GM20000 (cell line): Measurements from ENCODE around the gene OR51B5.

Experiments
- DNase-seq: peaks from one replicate; pipeline ENCODE4 v3.0.0; 2012; ENCODE audit warnings: low spot score
- TF ChIP-seq, protein P1 (sequence below): IDR thresholded peaks from 2 replicates; pipeline ENCODE4 v1.5.1; 2012; ENCODE audit warnings: mild to moderate bottlenecking, control low read depth; ENCODE audit errors: extremely low read depth, missing control alignments

The OR51B5 gene

GRCh38 chr11:5343474-5344335 is at the start of gene OR51B5:
TSS of gene OR51B5 (minus strand) at chr11:5343524. CDS start at chr11:5343524, 0 bp downstream.
- TF ChIP-seq, protein P1, sequence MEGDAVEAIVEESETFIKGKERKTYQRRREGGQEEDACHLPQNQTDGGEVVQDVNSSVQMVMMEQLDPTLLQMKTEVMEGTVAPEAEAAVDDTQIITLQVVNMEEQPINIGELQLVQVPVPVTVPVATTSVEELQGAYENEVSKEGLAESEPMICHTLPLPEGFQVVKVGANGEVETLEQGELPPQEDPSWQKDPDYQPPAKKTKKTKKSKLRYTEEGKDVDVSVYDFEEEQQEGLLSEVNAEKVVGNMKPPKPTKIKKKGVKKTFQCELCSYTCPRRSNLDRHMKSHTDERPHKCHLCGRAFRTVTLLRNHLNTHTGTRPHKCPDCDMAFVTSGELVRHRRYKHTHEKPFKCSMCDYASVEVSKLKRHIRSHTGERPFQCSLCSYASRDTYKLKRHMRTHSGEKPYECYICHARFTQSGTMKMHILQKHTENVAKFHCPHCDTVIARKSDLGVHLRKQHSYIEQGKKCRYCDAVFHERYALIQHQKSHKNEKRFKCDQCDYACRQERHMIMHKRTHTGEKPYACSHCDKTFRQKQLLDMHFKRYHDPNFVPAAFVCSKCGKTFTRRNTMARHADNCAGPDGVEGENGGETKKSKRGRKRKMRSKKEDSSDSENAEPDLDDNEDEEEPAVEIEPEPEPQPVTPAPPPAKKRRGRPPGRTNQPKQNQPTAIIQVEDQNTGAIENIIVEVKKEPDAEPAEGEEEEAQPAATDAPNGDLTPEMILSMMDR, result no peak
- DNase-seq, result no peak

- no peak for DNase-seq
- TF ChIP-seq, protein P1, result no peak
Observed at GRCh38 chr11:5390210-5390609, 46.9 kb upstream of the OR51B5 start.

- no peak for DNase-seq
- TF ChIP-seq, protein P1, result no peak
Observed at GRCh38 chr11:5384335-5384734, 41.0 kb upstream of the OR51B5 start.

- no peak for DNase-seq
- TF ChIP-seq, protein P1, result no peak
Observed at GRCh38 chr11:5383576-5383975, 40.3 kb upstream of the OR51B5 start, which contains the start of gene OR51M1. TSS of gene OR51M1 (plus strand) at chr11:5383812. CDS start at chr11:5389399, 5,587 bp downstream.

DNA sequence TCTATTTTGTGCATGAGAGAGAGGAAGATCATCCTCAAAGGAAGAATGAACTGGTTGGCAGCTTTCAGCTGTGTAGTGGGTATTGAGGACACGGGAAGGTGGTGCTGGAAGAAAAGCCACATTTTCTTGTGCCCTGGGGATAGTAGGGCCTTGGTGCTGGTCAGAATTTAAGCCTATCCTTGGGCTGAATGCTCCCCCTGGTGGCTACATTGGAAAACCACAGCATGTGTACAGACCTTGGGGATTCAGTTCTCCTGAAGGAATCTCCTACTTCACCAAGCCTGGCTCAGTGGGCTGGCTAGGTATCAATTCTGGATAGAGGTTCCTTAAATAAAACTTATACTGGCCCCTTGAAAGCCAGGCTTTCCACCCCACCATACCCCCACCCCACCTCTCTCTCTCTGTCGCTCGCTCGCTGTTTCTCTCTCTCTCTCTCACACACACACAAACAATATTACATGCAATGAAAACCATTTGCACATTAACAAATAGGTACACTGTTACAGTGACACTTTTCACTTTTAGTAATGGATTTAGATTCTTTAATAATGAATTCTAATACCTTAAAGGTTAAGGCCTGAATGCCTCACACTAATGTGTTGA is 37.5 kb upstream of the OR51B5 start:
- peak; percentile 52 for DNase-seq
- TF ChIP-seq, protein P1, result peak; percentile 63

DNA sequence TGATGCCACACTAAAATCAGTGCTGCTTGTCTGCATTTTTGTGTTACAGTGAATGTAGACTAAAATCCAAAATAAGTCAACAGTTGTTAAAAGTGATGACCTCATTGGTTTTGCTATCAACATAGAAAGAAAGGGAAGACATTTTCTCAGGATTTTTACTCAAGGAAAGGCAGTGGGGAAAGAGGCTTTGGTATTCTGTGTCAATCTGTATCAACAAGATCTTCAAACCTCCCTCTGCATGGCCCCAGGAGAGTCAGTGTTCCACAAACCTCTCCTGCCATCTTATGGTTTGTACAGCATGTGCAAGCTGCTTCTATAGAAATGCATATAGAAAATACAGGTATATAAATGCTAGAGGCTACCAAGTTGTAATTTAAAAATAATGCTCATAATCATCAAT is 26.5 kb upstream of the OR51B5 start:
- peak; percentile 17 for DNase-seq
- TF ChIP-seq, protein P1, result peak; percentile 13

- no peak for DNase-seq
- TF ChIP-seq, protein P1, result no peak
Observed at GRCh38 chr11:5368502-5369043, 25.2 kb upstream of the OR51B5 start.
